Activated CD8-positive, alpha-beta memory T cell treated with anti-CD3 and anti-CD28 coated beads for 36 hours (primary cell): ENCODE data around the gene NAV1. TPM values are rescaled to one million over a fixed set of nuclear protein-coding genes. Genes with fewer than 3 reads are reported as not detected.

Source experiments
- CTCF ChIA-PET: fragments of 350-600 bp; sonication (Branson Sonifier 250); formaldehyde crosslinking; loops from one replicate; lab custom pipeline; 2021; ENCODE audit warnings: antibody characterized with exemption; lab: Charles Lee
- POLR2A ChIA-PET: fragments of 350-600 bp; sonication (Branson Sonifier 250); formaldehyde crosslinking; loops from one replicate; lab custom pipeline; 2021; ENCODE audit warnings: antibody characterized with exemption; lab: Charles Lee
- total RNA-seq, 2 experiments: library from RNA; stranded (reverse); gene quantifications; one replicate each; pipeline ENCODE4 v1.2.3, GENCODE V29; 2021

The NAV1 gene
- total RNA-seq, 2 experiments from 2014 or later, result 0.61 to 0.94 TPM

- ChIA-PET POLR2A (no interaction called here), CTCF (no interaction called here)
These were observed 16.1 kb downstream of the NAV1 start for GRCh38 chr1:201554789-201555592.

- CTCF ChIA-PET, result no interaction called here
- POLR2A ChIA-PET, result no interaction called here
These were observed 16.6 kb downstream of the NAV1 start for GRCh38 chr1:201555593-201555945.

- POLR2A ChIA-PET, result no interaction called here
- CTCF ChIA-PET, result interaction anchor here (1.0 to 4.3 kb wide), 2 partner anchors 152 to 237 kb away, joined by 4 to 21 read pairs; no protein-coding TSS in a partner anchor
These were observed 18.1 kb downstream of the NAV1 start for GRCh38 chr1:201556841-201557571.

GRCh38 chr1:201557572-201557958 is 18.6 kb downstream of the NAV1 start:
- POLR2A ChIA-PET, result no interaction called here

GRCh38 chr1:201559679-201560162 is 20.8 kb downstream of the NAV1 start:
- POLR2A ChIA-PET, result no interaction called here
- CTCF ChIA-PET, result interaction anchor here (0.6 to 4.3 kb wide), 13 partner anchors 9 to 386 kb away, joined by 3 to 28 read pairs (median 4); no protein-coding TSS in a partner anchor

More at GRCh38 chr1:201557572-201557958, 18.6 kb downstream of the NAV1 start:
- CTCF ChIA-PET, result interaction anchor here (0.8 to 4.3 kb wide), 3 partner anchors 146 to 236 kb away, joined by 3 to 21 read pairs (median 4); no protein-coding TSS in a partner anchor

- POLR2A ChIA-PET, result no interaction called here
These were observed 21.6 kb downstream of the NAV1 start for GRCh38 chr1:201560328-201561194.

GRCh38 chr1:201561195-201561564 is 22.3 kb downstream of the NAV1 start:
- ChIA-PET POLR2A (no interaction called here), CTCF (interaction anchor here (1.1 to 4.3 kb wide), 3 partner anchors 113 to 233 kb away, joined by 3 to 28 read pairs (median 21); no protein-coding TSS in a partner anchor)

More at GRCh38 chr1:201560328-201561194, 21.6 kb downstream of the NAV1 start:
- CTCF ChIA-PET, result interaction anchor here (0.6 to 4.3 kb wide), 9 partner anchors 10 to 306 kb away, joined by 3 to 28 read pairs (median 6); no protein-coding TSS in a partner anchor

GRCh38 chr1:201561601-201562000 is 22.7 kb downstream of the NAV1 start:
- CTCF ChIA-PET, result interaction anchor here (1.1 to 3.8 kb wide), 2 partner anchors 113 to 142 kb away, joined by 3 to 28 read pairs; no protein-coding TSS in a partner anchor
- POLR2A ChIA-PET, result no interaction called here

GRCh38 chr1:201562257-201562656 is 23.3 kb downstream of the NAV1 start:
- ChIA-PET CTCF (interaction anchor here (1.1 to 3.8 kb wide), 2 partner anchors 114 to 141 kb away, joined by 3 to 28 read pairs; no protein-coding TSS in a partner anchor), POLR2A (no interaction called here)

GRCh38 chr1:201562659-201563405 is 23.9 kb downstream of the NAV1 start:
- POLR2A ChIA-PET, result no interaction called here
- CTCF ChIA-PET, result interaction anchor here (1.2 kb wide), 1 partner anchor 230 kb away, joined by 3 read pairs; no protein-coding TSS in a partner anchor

GRCh38 chr1:201563406-201563780 is 24.5 kb downstream of the NAV1 start:
- CTCF ChIA-PET, result interaction anchor here (1.2 kb wide), 1 partner anchor 230 kb away, joined by 3 read pairs; no protein-coding TSS in a partner anchor
- POLR2A ChIA-PET, result no interaction called here

GRCh38 chr1:201563941-201564340 is 25.0 kb downstream of the NAV1 start:
- CTCF ChIA-PET, result interaction anchor here (1.2 kb wide), 1 partner anchor 229 kb away, joined by 3 read pairs; no protein-coding TSS in a partner anchor

GRCh38 chr1:201565024-201565730 is 26.2 kb downstream of the NAV1 start:
- CTCF ChIA-PET, result interaction anchor here (0.6 kb wide), 1 partner anchor 144 kb away, joined by 3 read pairs; no protein-coding TSS in a partner anchor

More at GRCh38 chr1:201563941-201564340, 25.0 kb downstream of the NAV1 start:
- POLR2A ChIA-PET, result no interaction called here

GRCh38 chr1:201565771-201566528 is 27.0 kb downstream of the NAV1 start:
- CTCF ChIA-PET, result interaction anchor here (0.6 kb wide), 1 partner anchor 143 kb away, joined by 3 read pairs; no protein-coding TSS in a partner anchor
- POLR2A ChIA-PET, result no interaction called here

More at GRCh38 chr1:201565024-201565730, 26.2 kb downstream of the NAV1 start:
- POLR2A ChIA-PET, result no interaction called here

- CTCF ChIA-PET, result no interaction called here
These were observed 27.5 kb downstream of the NAV1 start for GRCh38 chr1:201566529-201566823.

More at GRCh38 chr1:201566529-201566823, 27.5 kb downstream of the NAV1 start:
- POLR2A ChIA-PET, result no interaction called here
